Activated CD8-positive, alpha-beta memory T cell treated with anti-CD3 and anti-CD28 coated beads for 4 hours (primary cell): ENCODE results near the gene PTPN9.
"Not testable (repeated sequence)": the region's sequence is repeated elsewhere in the genome, so short reads cannot be mapped to it uniquely, and the experiment has no call there.

ENCODE experiments used
- DNase-seq, 2 donors: peaks; one replicate each; pipeline ENCODE4 v3.0.0-alpha.2; 2020; ENCODE audit warnings: low read depth in 2 of 2

PTPN9 gene

DNA sequence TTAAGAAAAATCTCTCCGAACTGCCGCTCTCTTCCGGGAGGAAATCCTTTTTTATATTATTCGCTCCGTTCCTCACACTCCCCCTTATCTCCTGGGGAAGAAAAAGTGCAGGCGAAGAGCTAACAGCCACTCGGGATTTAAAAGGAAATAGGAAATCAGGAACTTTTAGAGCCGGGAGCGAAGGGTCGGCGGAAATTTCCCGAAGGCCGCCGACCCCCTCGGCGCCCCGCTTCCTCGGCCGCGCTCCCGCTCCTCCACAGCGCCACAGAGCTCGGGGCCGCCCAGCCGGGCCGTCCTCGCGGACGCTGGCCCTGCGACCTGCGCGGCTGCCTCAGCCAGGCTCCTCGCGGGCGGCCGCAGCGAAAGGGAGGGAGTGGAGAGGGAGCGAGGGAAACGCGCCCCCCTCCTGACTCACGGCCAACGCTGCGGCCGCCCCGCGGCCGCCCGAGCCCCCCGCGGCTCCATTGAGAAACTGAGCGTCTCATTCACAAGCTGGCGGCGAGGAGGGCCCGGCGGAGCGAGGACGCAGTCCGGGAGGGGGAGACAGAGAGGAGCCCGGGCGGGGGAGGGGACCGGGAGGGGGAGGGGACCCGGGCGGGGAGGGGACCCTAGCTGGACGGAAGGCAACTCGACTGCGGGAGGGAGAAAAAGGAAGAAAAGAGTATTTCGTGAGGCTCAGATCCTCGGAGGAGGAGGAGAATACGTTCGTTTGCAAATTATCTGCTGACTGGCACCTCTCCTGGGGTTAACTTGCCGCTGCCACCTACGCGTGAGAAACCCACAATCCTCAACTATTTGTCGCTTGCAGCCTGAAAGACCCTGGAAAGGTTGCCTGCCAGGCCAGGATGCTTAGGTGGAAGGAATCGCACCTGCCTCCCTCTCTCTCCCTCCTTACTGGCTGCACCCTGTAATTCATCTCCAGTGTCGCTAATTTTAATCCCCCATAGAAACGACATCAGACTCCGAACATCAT is at the start of gene PTPN9:
Gene PTPN9 (minus strand): TSS at position 368 of the 973 bp plus-strand sequence. CDS start 539 bp downstream, outside the sequence.
- DNase-seq = peak; percentile 40 to 49

DNA sequence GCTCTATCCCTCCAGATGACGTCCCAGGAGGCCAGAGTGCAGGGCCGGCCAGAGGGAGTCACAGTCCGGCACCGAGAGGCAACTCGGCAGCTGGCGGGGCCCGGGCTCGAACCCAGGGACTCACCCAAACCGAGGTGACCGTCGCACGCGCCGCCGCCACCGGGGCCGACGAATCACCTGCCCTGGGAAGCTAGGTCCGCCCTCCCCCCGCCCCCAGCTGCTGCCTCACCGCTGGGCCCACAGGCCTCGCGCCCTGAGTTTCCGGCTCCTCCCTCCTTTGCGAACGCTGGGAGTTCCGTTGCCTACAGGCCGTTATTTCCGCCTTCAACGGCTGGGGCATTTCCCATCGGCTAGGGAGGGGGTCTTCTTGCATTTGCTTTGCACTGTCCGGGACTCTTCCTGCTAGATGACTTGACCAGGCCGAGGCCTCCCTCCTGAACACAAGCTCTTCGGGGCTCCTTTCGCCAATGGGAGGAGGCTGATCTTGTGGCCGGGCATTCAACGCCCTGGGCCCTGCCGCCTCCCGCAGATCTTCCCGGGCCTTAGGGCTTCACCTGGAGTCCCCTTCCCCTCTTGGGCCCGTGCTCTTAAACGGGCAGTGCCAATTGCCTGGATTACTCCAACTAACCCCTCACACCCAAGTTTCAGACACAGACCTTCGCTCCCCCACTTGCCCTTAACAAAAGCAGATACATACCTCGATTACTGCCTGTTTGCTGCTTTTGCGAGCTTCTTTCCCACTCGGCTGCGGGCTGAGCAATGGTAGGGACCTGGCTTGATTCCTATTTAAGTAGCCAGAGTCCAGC is 46.6 kb upstream of the PTPN9 start, which contains the start of gene SNUPN:
Gene SNUPN (minus strand): TSS at position 184 of the 806 bp plus-strand sequence. CDS start 4,674 bp downstream, outside the sequence.
- DNase-seq = peak; percentile 83 to 88

DNA sequence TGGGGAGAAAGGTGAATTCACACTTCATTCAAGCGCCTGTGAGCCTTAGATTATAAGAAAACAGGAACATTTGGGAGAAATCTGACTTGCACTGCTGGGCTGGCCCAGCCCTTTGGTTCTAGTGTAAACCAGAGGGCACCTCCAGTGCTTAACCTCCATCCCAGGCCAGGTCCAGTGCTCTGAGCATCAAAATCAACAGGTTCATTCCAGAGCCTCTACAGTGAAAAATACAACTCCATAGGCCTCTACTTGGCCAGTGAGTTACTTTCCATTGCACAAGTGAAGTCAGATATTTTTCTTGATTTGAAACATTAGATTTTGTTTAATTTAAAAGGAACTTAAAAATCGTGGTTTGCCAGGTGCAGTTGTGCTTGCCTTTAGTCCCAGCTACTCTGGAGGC is 43.4 kb upstream of the PTPN9 start:
- no peak for DNase-seq

DNA sequence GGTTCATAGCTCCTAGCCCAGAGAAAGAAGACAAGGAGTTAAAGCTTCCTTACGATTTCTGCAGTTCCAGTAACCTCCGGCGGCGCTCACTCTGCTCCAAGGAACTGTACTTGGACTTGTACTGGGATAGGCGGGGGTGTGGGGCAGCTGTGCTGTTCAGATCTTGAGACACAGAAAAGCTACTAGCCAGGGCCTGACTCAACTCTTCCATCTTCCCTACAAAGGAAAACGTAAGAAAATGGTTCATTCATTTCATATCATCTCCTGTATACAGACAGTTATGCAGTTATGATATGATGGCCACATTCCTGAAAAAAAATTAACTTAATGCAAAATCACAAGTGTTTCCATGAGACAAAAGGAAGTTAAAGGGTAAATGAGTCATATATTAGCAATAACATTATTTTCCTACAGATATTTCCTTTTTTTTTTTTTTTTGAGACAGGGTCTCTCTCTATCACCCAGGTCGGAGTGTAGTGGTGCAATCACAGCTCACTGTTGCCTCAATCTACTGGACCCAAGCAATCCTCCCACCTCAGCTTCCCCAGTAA is 41.8 kb upstream of the PTPN9 start:
- no peak for DNase-seq

DNA sequence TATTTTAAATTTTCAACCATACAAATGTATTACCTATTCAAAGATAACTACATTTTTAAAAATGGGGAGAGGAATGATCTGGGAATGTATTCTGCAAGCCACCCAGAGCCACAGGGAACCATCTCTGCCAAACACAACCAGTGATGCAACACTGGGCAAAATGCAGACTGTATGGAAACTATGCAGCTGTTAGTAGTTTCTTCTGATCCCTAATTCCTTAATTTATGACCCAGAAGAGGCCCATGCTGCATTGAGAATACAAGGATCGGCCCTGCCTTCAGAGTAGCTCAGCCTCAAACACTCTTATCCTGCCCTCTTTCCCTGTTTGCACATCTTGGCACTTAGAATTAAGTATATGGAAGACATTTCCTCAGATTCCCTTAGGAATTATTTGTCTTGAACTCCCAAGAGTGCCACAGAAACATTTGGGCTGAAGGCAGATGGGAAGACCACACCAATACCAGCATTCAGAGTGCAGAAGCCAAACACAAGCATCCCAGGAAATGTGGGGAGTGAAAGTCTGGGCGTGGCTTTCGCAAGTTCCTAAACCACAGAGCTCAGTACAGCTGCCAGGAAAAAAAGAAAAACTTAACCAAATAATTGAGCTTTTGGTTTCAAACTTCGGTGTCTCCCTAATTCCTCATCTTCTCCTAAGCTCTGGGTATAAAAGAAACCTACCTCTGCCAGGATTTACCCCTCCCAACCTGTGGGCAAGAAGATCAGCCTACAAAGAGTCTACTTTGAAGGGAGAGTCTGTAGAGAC is 41.1 kb upstream of the PTPN9 start:
- no peak for DNase-seq

DNA sequence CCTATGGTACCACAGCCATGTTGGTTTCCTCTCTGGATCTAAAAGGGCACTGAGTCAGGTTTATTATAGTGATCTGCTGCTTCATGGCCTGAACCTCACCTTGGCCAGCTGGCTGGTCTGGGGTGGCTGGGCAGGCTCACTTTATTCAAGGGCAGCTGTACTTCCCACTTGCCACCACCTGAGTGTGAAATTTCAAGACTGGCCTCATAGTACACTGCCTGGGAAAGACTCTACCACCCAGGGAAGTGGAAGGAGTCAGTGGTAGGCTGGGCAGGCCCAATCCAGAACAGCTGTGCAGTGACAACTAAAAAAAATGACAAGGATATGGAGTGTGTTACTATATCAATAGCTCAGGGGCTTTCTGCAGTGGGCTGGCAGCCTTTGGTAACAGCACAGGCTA is 37.7 kb upstream of the PTPN9 start:
- no peak for DNase-seq

DNA sequence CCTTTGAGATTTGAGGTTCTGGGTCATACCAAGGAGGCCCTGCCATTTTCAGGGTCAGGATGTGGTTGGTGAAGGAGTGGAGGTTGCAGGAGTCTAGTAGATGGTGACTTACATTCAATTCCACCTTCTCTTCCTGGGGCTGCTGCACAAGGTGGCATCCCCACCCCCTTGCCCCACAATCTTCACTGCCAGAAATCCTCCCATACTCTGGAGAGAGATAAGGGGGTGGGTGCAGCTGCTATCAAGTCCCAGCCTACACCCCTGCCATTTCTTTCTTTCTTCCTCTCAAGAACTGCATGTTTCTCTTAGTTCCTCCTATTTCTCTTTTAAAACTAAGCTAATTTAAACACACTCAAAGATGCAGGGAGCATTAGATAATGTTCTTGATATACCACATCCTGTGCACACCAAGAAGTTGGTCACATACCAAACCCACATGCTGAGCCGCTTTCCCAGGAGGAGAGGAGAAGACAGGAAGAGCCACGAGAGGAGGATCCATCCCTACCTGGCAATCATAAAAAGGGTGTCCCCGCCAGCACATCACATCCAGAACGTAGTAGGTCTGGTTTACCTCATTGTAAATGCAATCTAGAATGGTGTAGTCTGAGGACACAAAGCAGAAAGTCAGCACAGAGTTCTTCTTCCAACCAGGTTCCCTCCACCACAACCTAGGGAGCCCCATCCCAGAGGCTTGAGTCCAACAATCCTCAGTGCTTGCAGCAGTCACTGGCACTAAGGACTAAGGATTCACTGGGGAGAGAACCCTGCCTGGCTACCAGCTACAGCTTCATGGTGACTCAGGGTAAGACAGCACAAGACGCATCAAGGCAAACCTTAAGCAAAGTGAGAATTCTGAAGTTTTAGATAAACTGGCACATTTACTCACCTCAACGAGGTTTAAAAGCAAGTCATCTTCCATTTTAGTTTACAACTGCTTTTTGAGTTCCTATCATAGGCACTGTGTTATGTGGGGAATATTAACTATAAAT is 27.9 kb upstream of the PTPN9 start:
- no peak for DNase-seq

DNA sequence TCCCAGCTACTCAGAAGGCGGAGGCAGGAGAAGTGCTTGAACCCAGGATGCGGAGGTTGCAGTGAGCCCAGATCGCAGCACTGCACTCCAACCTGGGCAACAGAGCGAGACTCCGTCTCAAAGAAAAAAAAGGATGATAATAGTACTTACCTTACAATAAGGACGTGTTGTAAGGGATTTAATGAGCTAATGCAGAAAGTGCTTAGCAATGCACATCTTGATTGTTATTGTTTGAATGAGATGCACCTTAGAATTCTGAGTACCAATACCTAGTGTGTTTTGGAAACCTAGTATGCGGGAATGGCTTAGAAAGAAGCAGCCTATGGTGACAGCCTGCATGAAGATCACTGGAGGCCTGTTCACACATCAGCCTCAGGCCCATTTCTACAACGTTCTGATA is 26.9 kb upstream of the PTPN9 start:
- DNase-seq = no peak

DNA sequence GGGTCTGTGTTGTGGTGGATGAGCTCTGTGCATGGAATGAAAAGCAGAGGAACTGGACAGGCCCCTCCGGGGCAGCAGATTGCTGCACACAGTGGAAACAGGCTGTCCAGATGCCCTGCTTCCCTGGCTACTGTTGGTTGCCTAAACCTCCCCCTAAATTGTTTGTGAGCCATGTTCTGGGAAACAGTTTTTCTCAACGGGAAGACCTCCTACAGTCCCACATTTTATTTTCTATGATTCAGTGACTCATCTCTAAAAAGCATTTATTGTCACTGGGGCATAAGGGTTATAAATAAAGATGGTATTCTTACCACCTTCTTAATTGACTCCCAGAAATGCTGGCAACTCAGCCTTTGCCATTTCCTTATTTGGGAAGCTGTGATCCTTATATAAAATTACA is 20.3 kb upstream of the PTPN9 start:
- DNase-seq = no peak

DNA sequence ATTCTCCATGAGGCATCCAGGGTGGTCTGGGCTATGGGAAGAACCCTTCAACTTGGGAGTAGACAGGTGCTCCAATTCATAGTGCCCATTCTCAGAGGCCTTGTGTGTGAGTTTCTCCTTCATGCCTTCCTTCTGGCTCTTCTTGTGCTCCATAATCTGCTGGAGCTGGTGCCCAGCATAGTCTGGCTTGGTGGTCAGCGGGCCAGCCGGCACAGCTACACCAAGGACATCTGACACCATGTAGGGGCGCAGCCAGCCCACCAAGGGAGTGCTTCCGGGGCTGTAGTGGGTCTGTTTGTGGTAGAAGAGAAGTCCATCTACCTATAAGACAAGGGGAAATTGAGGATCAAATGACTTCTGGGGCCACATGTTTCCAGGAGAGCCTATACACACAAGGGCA is 19.2 kb upstream of the PTPN9 start:
- no peak for DNase-seq

DNA sequence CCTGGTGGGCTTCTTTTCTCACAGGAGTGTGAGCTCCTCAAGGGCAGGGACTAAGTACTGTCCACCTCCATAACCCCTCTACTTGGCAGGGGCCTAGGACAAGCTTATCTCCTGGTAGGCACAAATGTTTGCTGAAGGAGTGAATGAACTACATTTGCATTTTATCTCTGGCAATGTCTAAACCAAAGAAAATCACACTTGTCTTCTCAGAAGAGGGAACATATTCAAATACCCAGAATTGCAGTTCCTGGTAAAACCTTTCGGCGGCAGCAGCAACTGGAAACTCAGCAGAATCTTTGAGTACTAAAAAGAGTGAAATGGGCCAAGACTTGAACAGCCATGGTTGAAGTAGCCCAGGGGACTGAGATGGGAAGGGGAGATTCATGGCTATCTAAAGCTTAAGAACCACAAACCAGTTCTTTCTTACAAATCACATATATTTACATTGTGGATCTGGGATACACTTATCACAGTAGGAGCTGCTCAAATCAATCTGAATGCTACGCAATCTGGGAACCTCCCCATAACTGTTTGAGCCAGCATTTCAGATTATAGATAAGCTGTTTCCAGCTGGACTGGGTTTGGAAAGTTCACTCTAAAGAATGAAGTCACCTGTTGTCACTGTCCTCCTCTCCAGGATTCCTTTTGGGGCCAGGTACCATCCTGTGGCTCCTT is 18.7 kb upstream of the PTPN9 start:
- DNase-seq = no peak

DNA sequence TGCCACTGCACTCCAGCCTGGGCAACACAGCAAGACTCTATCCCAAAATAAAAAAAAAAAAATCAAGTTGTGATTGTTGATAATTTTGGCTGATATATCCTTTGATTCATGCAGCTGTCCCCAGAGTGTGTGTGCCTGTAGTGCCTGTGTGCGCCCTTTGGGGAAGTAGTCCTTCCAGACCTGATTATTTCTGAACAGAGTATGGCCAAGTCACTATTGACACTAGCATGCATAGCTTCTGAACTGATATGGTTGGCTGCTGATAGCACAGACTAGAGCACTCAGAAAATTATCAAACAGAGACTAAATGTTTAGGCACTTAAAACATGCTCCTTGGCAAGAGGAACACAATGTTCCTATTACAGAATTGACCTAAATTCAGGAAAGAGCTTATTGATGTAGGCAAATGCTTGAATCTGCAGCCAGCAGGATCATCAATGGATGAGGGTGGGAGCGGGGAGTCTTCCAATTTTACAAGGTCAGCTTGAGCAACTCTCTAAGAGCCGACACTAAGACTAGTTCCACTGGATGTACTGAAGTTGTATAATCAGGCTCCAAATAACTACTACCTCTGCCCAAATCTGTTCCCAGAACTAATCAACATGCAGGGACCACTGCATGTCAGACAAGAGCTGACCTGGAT is 17.7 kb upstream of the PTPN9 start:
- no peak for DNase-seq

DNA sequence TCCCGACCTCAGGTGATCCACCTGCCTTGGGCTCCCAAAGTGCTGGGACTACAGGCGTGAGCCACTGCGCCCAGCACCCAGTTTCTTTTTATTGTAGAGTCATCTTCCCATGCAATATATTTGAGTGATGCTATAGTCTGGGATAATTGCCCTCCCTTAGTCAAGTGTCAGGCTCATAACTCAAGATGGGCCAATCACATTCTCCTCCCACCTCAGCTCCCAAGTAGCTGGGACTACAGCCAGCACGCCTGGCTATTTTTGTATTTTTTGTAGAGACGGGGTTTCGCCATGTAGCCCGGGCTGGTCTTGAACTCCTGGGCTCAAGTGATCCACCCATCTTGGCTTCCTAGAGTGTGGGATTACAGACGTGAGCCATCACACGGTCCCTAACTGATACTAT is 15.2 kb upstream of the PTPN9 start:
- no peak for DNase-seq

DNA sequence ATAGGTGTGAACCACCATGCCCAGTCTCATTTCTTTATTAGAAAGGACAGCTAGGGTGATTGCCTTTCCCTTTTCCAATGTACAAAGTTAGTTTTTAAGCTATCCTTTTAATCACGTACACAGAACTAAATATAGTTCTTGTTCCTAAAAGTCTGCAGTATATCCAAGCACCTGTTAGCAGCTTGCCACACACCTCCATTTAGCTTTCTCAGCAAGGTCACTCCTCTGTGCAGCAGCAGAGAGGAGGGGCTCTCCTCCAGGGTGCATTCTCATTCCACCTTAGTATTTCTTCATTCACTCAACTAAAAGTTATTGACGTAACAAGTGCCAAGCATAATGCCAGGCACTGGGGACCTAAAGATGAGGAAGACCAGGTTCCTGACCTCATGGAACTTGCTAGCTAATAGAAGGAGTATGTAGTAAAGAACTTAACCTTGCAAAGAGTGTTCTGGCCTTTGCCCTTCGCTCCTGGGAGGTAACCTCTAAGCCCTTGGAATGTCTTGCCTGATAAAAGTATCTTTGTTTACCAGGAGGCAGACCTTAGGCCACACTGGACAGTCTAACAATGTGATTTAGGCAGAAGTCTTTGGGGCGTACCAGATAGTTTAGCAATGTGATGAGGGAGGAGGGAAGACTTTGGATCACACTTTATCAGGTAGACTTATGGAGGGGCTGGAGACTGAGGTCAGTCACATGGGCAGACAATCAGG is 12.7 kb upstream of the PTPN9 start:
- DNase-seq = no peak

DNA sequence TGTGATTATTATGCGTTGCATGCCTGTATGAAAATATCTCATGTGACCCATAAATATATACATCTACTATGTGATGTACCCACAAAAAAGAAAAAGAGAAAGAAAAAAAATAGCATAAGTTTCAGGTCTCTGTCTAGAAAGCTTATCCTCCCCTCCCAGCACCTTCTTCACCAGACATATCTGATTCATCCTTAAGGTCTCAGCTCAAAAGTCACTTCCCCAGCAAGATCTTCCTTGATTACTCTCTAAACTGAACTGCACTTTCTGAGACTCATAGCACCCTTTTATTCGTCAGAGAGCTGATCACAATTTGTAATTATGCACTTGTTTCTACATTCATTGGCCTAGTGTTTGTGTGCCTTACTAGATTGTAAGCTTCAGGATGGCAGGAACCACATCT is 11.1 kb upstream of the PTPN9 start:
- no peak for DNase-seq

DNA sequence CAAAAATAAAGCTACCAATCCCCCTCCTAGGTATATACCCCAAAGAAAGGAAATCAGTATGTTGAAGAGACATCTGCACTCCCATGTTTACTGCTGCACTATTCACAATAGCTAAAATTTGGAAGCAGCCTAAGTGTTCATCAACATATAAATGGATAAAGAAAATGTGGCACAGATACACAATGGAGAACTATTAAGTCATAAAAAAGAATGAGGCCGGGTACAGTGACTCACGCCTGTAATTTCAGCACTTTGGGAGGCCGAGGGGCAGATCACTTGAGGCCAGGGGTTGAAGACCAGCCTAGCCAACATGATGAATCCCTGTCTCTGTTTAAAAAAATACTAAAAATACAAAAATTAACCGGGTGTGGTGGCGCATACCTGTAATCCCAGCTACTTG is 10.0 kb upstream of the PTPN9 start:
- no peak for DNase-seq

DNA sequence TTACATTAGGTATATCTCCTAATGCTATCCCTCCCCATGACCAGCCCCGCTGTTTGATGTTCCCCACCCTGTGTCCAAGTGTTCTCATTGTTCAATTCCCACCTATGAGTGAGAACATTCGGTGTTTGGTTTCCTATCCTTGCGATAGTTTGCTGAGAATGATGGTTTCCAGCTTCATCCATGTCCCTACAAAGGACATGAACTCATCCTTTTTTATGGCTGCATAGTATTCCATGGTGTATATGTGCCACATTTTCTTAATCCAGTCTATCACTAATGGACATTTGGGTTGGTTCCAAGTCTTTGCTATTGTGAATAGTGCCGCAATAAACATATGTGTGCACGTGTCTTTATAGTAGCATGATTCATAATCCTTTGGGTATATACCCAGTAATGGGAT is 7.3 kb upstream of the PTPN9 start:
- not testable (repeated sequence) for DNase-seq

DNA sequence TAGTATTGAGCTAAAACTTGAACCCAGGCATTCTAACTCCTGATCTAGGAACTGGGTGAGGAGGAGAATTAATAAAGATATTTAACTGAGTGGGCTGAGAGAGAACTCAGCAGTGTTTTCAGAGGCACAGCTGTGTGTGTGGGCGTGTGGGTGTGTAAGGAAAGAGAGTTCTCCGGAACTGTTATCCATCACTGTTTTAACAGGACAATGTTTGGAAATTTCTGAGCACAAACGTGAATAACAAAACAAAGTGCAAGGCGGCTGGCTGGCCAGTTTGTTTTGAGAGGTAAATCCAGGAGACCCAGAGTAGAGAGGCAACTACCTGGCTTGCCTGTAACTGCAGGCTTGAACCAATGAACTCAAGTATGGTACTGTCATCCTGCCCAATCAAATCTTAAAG is 5.0 kb upstream of the PTPN9 start:
- no peak for DNase-seq

DNA sequence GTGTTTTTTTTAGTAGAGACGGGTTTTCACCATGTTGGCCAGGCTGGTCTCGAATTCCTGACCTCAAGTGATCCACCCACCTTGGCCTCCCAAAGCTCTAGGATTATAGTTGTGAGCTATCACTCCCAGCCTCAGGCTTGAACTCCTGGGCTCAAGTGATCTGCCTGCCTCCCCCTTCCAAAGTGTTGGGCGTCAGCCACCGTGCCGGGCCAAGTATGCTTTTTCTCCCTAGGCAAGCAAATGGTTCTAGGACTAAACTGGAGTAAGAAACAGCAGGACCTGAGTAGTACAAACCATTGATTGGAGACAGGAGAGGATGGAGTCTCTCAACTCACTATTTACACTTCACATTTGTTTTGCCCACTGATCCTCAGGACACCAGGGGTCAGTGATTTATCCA is 4.6 kb upstream of the PTPN9 start:
- DNase-seq = no peak
